Occipital lobe (tissue), 2 donors: ENCODE data around the gene PIMREG. TPM values are rescaled to one million over a fixed set of nuclear protein-coding genes. Genes with fewer than 3 reads are reported as not detected.

Experiments
- DNase-seq: peaks from one replicate; lab custom pipeline; 2025; lab: John Stamatoyannopoulos, UW
- total RNA-seq: library from RNA; depleted of rRNA; stranded (reverse); fragments of >200 nt; gene quantifications from one replicate; pipeline ENCODE4 v1.2.3, GENCODE V29; 2014

PIMREG gene, protein sequence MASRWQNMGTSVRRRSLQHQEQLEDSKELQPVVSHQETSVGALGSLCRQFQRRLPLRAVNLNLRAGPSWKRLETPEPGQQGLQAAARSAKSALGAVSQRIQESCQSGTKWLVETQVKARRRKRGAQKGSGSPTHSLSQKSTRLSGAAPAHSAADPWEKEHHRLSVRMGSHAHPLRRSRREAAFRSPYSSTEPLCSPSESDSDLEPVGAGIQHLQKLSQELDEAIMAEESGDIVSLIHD
- total RNA-seq: 5.9 TPM

DNA sequence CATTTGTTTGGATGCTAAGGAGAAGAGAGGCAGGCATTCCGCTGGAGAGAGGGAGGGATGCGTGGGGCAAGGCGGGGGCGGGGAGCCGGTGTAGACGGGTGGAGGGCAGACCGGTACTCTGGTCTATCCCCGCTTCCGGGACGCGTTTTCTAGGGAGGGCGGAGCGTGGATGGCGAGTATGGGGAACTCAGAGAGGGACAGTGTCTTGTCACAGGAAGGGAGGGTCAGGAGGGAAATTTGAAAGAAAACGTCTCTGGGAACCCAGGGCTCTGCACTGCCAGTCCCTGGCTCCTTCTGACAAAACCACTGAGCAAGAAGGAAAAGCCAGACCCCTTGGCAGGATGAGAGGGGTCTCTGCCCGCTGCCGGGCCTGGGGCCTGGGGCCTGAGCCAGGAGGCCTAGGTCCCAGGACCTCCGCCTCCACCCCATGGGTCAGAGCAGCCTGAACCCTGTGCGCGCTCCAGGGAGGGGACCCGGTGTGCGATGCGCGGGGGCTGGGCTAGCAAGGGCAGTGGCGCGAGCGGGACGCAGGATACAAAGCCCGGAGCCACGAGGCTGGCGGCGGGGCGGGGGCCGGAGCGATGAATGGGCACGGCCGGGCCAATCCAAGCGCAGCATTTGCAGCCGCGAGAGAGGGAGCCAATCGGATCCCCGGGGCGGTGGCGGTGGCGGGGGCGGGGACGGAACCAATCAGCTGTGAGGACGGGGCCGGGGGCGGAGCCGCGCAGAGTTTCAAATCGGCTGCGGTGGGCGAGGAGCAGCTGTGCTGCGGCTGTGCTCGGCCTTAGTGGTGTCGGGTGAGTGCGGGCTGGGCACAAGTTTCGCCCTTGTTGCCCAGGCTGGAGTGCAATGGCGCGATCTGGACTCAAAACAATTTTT is at the start of gene PIMREG:
TSS of gene PIMREG (plus strand) at position 764 of the 879 bp plus-strand sequence. CDS start 656 bp downstream, outside the sequence.
- DNase-seq: peak; percentile 91

GRCh38 chr17:6398955-6399354 is 45.3 kb upstream of the PIMREG start:
- DNase-seq: no peak

DNA sequence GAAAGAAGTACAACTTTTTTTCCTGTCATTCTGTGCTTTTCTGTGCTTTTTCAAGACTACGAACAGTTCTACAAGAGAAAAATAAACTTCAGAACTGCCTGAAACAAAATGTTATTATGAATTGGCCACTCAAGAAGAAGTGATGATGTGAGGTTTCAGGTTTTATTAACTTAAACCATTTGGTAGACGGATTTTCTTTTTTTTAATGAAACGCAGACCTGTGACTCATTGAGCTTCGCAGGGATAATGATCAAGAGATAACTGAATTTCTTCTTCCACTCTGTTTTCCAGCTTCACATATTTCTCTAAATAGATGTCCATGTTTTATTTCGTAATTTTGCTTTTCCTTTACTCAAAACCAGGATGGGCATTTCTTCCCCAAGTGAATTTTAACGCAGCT is 42.0 kb upstream of the PIMREG start:
- no peak for DNase-seq

DNA sequence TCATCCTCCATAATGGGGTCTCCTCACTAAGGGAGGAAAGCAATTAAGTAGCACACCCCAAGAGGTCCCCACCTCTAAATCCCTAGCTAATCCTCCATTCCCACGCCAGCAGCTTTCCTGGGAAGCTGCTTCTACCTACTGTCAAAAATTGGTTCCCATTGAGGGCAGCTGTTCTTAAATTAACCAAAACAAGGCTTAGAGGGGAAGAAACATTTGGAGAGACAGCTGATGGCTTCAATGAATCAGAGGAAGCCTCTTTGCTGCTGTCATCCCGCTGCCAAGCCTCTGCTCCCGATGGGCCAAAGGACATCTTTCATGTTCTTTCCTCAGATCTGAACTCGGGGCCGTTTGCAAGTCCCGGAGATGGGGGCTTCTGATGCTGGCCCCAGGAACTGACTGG is 36.0 kb upstream of the PIMREG start:
- DNase-seq: no peak

- DNase-seq: no peak
Observed at GRCh38 chr17:6408735-6409134, 35.5 kb upstream of the PIMREG start.

GRCh38 chr17:6413065-6413464 is 31.2 kb upstream of the PIMREG start:
- no peak for DNase-seq

GRCh38 chr17:6415616-6416015 is 28.6 kb upstream of the PIMREG start:
- no peak for DNase-seq

GRCh38 chr17:6420173-6420641 is 24.0 kb upstream of the PIMREG start:
- no peak for DNase-seq

GRCh38 chr17:6421700-6422604 is 22.3 kb upstream of the PIMREG start:
- DNase-seq: peak; percentile 62

- DNase-seq: no peak
Observed at GRCh38 chr17:6422654-6423241, 21.5 kb upstream of the PIMREG start.

- no peak for DNase-seq
Observed at GRCh38 chr17:6423931-6424330, 20.3 kb upstream of the PIMREG start.

GRCh38 chr17:6425407-6425806 is 18.8 kb upstream of the PIMREG start:
- DNase-seq: no peak

DNA sequence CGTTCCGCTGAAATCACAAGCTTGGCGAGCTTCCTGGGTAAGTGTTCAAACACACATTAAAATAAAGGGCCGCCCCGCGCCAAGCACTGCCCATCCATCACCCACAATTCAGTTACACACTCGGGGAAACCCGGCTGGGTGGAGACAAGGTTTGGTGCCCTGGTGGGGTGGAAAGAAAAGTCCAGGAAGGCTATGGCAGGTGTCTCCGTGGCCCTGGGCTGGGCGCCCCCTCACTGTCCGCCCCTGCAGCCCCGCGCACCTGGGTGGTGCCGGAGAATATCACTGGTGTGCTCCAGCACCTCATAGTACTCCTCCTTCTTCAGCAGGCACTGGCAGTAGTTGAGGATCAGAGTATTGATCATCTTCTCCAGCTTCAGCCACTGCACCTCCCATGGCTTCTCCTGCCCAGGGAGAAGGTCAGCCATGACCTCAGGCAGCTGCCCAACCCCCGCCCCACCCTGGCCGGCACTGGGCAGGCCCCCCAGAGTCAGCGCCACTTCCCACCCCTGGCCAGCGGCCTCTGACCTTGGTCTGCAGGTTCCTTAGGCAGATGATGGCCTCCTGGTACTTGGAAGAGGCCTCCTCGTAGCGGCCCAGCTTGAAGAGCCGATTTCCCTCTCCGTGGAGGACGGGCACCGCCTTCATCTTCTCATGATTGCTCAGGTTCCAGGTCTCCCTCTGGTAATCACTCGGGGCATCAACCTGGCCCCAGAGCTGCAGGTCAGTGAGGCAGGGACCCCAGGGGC is 17.7 kb upstream of the PIMREG start:
- DNase-seq: no peak

DNA sequence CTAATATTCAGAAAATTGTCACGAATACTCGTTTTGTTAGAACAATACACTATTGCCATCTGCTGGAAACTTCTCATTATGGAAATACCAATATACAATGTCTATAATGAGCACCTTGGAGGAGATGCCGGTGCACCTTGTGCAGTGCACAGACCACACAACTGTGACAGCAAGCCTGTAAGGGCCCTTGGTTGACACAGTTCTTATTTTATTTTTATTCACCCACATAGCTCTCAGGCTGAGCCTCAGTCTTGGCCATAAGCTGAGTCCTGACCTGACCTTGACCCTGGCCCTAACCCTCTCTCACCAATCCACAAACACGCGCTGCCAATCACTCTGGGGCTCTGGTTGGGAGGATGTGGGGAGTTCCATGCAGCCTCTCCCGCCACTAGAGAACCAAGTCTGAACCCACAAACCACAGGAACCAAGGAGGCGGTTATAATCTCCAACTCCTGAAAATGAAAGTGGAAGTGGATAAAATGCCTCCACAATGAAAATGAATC is 16.9 kb upstream of the PIMREG start:
- no peak for DNase-seq

GRCh38 chr17:6428207-6428965 is 15.9 kb upstream of the PIMREG start:
- no peak for DNase-seq

GRCh38 chr17:6429266-6429665 is 15.0 kb upstream of the PIMREG start:
- DNase-seq: no peak

GRCh38 chr17:6430769-6431168 is 13.5 kb upstream of the PIMREG start:
- no peak for DNase-seq

- DNase-seq: no peak
Observed at GRCh38 chr17:6435051-6435450, 9.2 kb upstream of the PIMREG start, which contains the start of gene AIPL1. Gene AIPL1 (minus strand): TSS chr17:6435121. CDS start chr17:6435104, 17 bp downstream.

GRCh38 chr17:6435968-6436367 is 8.3 kb upstream of the PIMREG start:
- DNase-seq: peak; percentile 7
